ENCODE measurements around the gene CHL1. TPM values are rescaled to one million over a fixed set of nuclear protein-coding genes. Genes with fewer than 3 reads are reported as not detected.

Gene CHL1
- polyA plus RNA-seq, 2 of the 4 experiments (the other 2 are of a cell fraction) = 0.05 TPM; not detected in 1

GRCh38 chr3:312911-313310 lies 116.3 kb downstream of the CHL1 start (continued):
- no peak for TF ChIP-seq BCL3 (IDR thresholded peaks at IDR 0.05)

- no peak overlapping the region for H3K4me3 ChIP-seq
- H3K4me1 ChIP-seq = no peaks in the 10 kb centered on the region
- no peak overlapping the region for H3K27ac ChIP-seq
- TF ChIP-seq RCOR1 (IDR thresholded peaks at IDR 0.05; ENCODE audit: low read depth, low read length) (no peak), ZSCAN20 (CRISPR knock-in tag; IDR thresholded peaks at IDR 0.05) (no peak)
- FAIRE-seq (no peak), DNase-seq (ENCODE audit: low read depth in 1 of 2, low spot score in 1 of 2) (no peak), ATAC-seq (no peak)
- POLR2A ChIA-PET = no interaction called here
- no peak overlapping the region for H3K4me2 ChIP-seq
- WGBS (ENCODE audit: missing lambda C conversion rate) = 9% methylated on average over 3 of the region's 3 CpGs
- H3K9me3 ChIP-seq = no peaks in the 10 kb centered on the region
- CTCF ChIA-PET = no interaction called here
Measured at GRCh38 chr3:317012-317411, 120.4 kb downstream of the CHL1 start.

GRCh38 chr3:318903-319302 lies 122.3 kb downstream of the CHL1 start:
- no peak for DNase-seq (ENCODE audit: low read depth in 1 of 2, low spot score in 1 of 2)
- FAIRE-seq = no peak
- ATAC-seq = no peak
- TF ChIP-seq NR3C1 (IDR thresholded peaks at IDR 0.05) = no peak
- no peak for TF ChIP-seq ZFP36 (IDR thresholded peaks at IDR 0.05; ENCODE audit: borderline replicate concordance, partially characterized antibody)
- TF ChIP-seq E2F6 (IDR thresholded peaks at IDR 0.05; ENCODE audit: borderline replicate concordance, low read depth) = no peak
- no peak for TF ChIP-seq TP53 (CRISPR knock-in tag; IDR thresholded peaks at IDR 0.05)
- no peak for TF ChIP-seq EHMT2 (IDR thresholded peaks at IDR 0.05; ENCODE audit: low read depth)
- no peak for TF ChIP-seq POLR2A (IDR thresholded peaks at IDR 0.05; ENCODE audit: low read length)
- TF ChIP-seq EP300 (IDR thresholded peaks at IDR 0.05) = no peak
- TF ChIP-seq ELK1 (IDR thresholded peaks at IDR 0.05; ENCODE audit: low read depth, low read length) = no peak
- TF ChIP-seq PHF8 (IDR thresholded peaks at IDR 0.05; ENCODE audit: borderline replicate concordance, low read depth) = no peak
- TF ChIP-seq FOXS1 (CRISPR knock-in tag; IDR thresholded peaks at IDR 0.05) = no peak
- TF ChIP-seq HOXB13 (CRISPR knock-in tag; IDR thresholded peaks at IDR 0.05; ENCODE audit: low read depth) = no peak
- no peak for TF ChIP-seq HOXA7 (CRISPR knock-in tag; IDR thresholded peaks at IDR 0.05)
- TF ChIP-seq ATOH8 (CRISPR knock-in tag; IDR thresholded peaks at IDR 0.05; ENCODE audit: low read depth) = no peak
- TF ChIP-seq CBX8 (IDR thresholded peaks at IDR 0.05) = no peak
- TF ChIP-seq BCL3 (IDR thresholded peaks at IDR 0.05) = no peak
- TF ChIP-seq SREBF2 (IDR thresholded peaks at IDR 0.05) = no peak
- TF ChIP-seq HMGXB4 (CRISPR knock-in tag; IDR thresholded peaks at IDR 0.05; ENCODE audit: borderline replicate concordance) = no peak
- no peak for TF ChIP-seq MAZ (IDR thresholded peaks at IDR 0.05; ENCODE audit: borderline replicate concordance, low read depth, low read length)
- no peak for TF ChIP-seq USF2 (IDR thresholded peaks at IDR 0.05)
- TF ChIP-seq HEYL (CRISPR knock-in tag; IDR thresholded peaks at IDR 0.05) = no peak
- 23% methylated on average over 2 of the region's 2 CpGs for WGBS (ENCODE audit: missing lambda C conversion rate)
- H3K4me2 ChIP-seq = no peak overlapping the region
- H3K4me3 ChIP-seq = no peak overlapping the region
- H3K9me3 ChIP-seq = no peaks in the 10 kb centered on the region
- H3K4me1 ChIP-seq = no peaks in the 10 kb centered on the region
- POLR2A ChIA-PET = no interaction called here
- CTCF ChIA-PET = no interaction called here
- no peak overlapping the region for H3K27ac ChIP-seq

Measured in A549 (cell line).